ENCODE data around the gene FXYD5. TPM values are rescaled to one million over a fixed set of nuclear protein-coding genes. Genes with fewer than 3 reads are reported as not detected.

The FXYD5 gene
- total RNA-seq, 1 experiment from 2014 or later, result 12.7 TPM

- no peak for DNase-seq (ENCODE audit: low spot score)
- BruUV-seq (replicated peaks), result no TSS peak
- Histone ChIP-seq H3K27me3 (replicated peaks; ENCODE audit: insufficient read depth, low read depth, low read length, poor library complexity) (peaks cover 25% of the 10 kb centered on the region), H3K4me3 (ENCODE audit: low read depth, low read length, poor library complexity, severe bottlenecking) (no peak overlapping the region), H3K4me1 (ENCODE audit: insufficient read depth, low read length, poor library complexity, severe bottlenecking) (peaks cover 6% of the 10 kb centered on the region), H3K9me3 (ENCODE audit: low read depth, low read length, poor library complexity, severe bottlenecking) (no peaks in the 10 kb centered on the region), H3K36me3 (ENCODE audit: insufficient read depth, low read length, poor library complexity, severe bottlenecking) (no peaks in the 10 kb centered on the region), H3K27ac (ENCODE audit: low read depth, low read length, poor library complexity, severe bottlenecking) (no peak overlapping the region)
- POLR2A ChIA-PET (ENCODE audit: low non-redundant PET), result no interaction called here
- intact Hi-C loops (cut with micrococcal nuclease; ENCODE audit: unreplicated experiment), result loop anchor here (10.0 kb wide), 1 partner anchor 87 kb away; the partner anchor contains the start of gene LSR
- no peak for TF ChIP-seq CTCF (conservative IDR thresholded peaks at IDR 0.05; ENCODE audit: low read depth, low read length)
- no peak for TF ChIP-seq EZH2 (IDR thresholded peaks at IDR 0.05; ENCODE audit: borderline replicate concordance, low read depth, low read length, poor library complexity, severe bottlenecking)
- CTCF ChIA-PET, result no interaction called here
Measured at GRCh38 chr19:35157431-35157830, 2.9 kb downstream of the FXYD5 start.

GRCh38 chr19:35159606-35160005, 5.1 kb downstream of the FXYD5 start:
- no peak overlapping the region for H3K27ac ChIP-seq (ENCODE audit: low read depth, low read length, poor library complexity, severe bottlenecking)
- no peaks in the 10 kb centered on the region for H3K36me3 ChIP-seq (ENCODE audit: insufficient read depth, low read length, poor library complexity, severe bottlenecking)
- intact Hi-C loops (cut with micrococcal nuclease; ENCODE audit: unreplicated experiment), result loop anchor here (10.0 kb wide), 1 partner anchor 85 kb away; the partner anchor contains the start of gene LSR
- TF ChIP-seq CTCF (conservative IDR thresholded peaks at IDR 0.05; ENCODE audit: low read depth, low read length) (no peak), EZH2 (IDR thresholded peaks at IDR 0.05; ENCODE audit: borderline replicate concordance, low read depth, low read length, poor library complexity, severe bottlenecking) (no peak)
- no peak for DNase-seq (ENCODE audit: low spot score)
- H3K4me1 ChIP-seq (ENCODE audit: insufficient read depth, low read length, poor library complexity, severe bottlenecking), result peaks cover 6% of the 10 kb centered on the region
- no TSS peak for BruUV-seq (replicated peaks)
- CTCF ChIA-PET, result no interaction called here
- no peaks in the 10 kb centered on the region for H3K9me3 ChIP-seq (ENCODE audit: low read depth, low read length, poor library complexity, severe bottlenecking)
- no peak overlapping the region for H3K4me3 ChIP-seq (ENCODE audit: low read depth, low read length, poor library complexity, severe bottlenecking)
- POLR2A ChIA-PET (ENCODE audit: low non-redundant PET), result no interaction called here
- peaks cover 11% of the 10 kb centered on the region for H3K27me3 ChIP-seq (replicated peaks; ENCODE audit: insufficient read depth, low read depth, low read length, poor library complexity)

DNA sequence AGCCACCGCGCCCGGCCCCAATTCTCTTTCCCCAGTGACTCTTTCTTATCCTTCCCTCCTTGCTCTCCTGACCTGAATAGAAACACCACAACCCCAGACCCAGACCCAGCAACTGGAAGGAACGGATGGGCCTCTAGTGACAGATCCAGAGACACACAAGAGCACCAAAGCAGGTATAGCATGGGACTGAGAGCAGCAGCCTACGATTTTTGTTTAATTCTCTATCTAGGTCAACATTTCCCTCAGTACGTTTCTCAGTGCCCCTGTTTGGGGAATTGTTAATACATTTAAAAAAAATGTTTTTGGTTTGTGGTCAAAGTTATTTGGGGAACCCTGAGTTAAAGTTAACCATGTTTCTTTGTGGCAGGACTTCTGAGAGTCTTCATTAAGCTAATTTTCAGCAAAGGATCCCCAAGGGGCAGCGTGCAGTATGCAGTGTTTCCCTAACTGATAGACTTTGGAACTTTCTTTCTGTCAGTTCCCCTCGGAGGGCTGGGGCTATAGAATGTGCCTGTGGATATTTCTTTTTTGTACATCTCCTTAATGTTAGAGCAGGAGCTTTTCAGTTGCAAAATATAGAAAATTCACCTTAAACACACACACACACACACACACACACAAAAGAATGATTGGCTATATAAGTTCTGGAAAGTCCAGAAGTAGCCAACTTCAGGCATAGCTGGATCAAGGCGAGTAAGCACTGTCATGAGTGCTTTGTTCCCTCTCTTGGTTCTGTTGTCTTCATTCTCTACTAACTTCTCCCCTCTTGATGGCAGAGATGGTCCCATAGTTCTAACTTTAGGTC, 6.3 kb downstream of the FXYD5 start:
- no peak overlapping the region for H3K4me3 ChIP-seq (ENCODE audit: low read depth, low read length, poor library complexity, severe bottlenecking)
- no TSS peak for BruUV-seq (replicated peaks)
- ChIA-PET POLR2A (ENCODE audit: low non-redundant PET) (interaction anchor here (0.6 kb wide), 1 partner anchor 10 kb away, joined by 3 read pairs; no protein-coding TSS in a partner anchor), CTCF (no interaction called here)
- peaks cover 4% of the 10 kb centered on the region for H3K9me3 ChIP-seq (ENCODE audit: low read depth, low read length, poor library complexity, severe bottlenecking)
- no peak for DNase-seq (ENCODE audit: low spot score)
- H3K27ac ChIP-seq (ENCODE audit: low read depth, low read length, poor library complexity, severe bottlenecking), result no peak overlapping the region
- H3K4me1 ChIP-seq (ENCODE audit: insufficient read depth, low read length, poor library complexity, severe bottlenecking), result no peaks in the 10 kb centered on the region
- TF ChIP-seq EZH2 (IDR thresholded peaks at IDR 0.05; ENCODE audit: borderline replicate concordance, low read depth, low read length, poor library complexity, severe bottlenecking) (no peak), CTCF (conservative IDR thresholded peaks at IDR 0.05; ENCODE audit: low read depth, low read length) (no peak)
- intact Hi-C loops (cut with micrococcal nuclease; ENCODE audit: unreplicated experiment), result no loop called here
- H3K36me3 ChIP-seq (ENCODE audit: insufficient read depth, low read length, poor library complexity, severe bottlenecking), result no peaks in the 10 kb centered on the region
- no peaks in the 10 kb centered on the region for H3K27me3 ChIP-seq (replicated peaks; ENCODE audit: insufficient read depth, low read depth, low read length, poor library complexity)

Measured in A673 (cell line).